Type B pancreatic cell (in vitro differentiated cells): ENCODE results near the gene SRD5A1. TPM values are rescaled to one million over a fixed set of nuclear protein-coding genes. Genes with fewer than 3 reads are reported as not detected.

Experiments
- DNase-seq: peaks from one replicate; pipeline ENCODE4 v3.0.0; 2021; ENCODE audit warnings: mixed read lengths; ENCODE audit not compliant: unreplicated experiment; ENCODE audit errors: extremely low spot score
- H3K27ac Mint-ChIP-seq: 2 replicates; pipeline ENCODE4 v1.8.0; 2021; ENCODE audit warnings: mild to moderate bottlenecking, mixed read lengths
- H3K27me3 Mint-ChIP-seq: 2 replicates; pipeline ENCODE4 v1.8.0; 2021; ENCODE audit warnings: mixed read lengths
- H3K36me3 Mint-ChIP-seq: 2 replicates; pipeline ENCODE4 v1.8.0; 2021; ENCODE audit warnings: mixed read lengths
- H3K4me1 Mint-ChIP-seq: one replicate; pipeline ENCODE4 v1.8.0; 2021; ENCODE audit warnings: mixed read lengths; ENCODE audit not compliant: unreplicated experiment
- H3K4me3 Mint-ChIP-seq: 2 replicates; pipeline ENCODE4 v1.8.0; 2021; ENCODE audit warnings: mild to moderate bottlenecking, mixed read lengths
- H3K9me3 Mint-ChIP-seq: 2 replicates; pipeline ENCODE4 v1.8.0; 2021; ENCODE audit warnings: mixed read lengths
- total RNA-seq: library from RNA; stranded (reverse); gene quantifications from 2 replicates; pipeline ENCODE4 v1.2.1, GENCODE V29; 2021; ENCODE audit warnings: low replicate concordance
- TF ChIP-seq, protein P1 (sequence below): fragments of 200-600 bp; sonication (generic); conservative IDR thresholded peaks from 2 replicates; pipeline ENCODE4 v1.5.0; 2021; ENCODE audit warnings: antibody characterized with exemption, mild to moderate bottlenecking

The SRD5A1 gene
- total RNA-seq, 1 donor from 2014 or later, result 23.1 TPM

DNA sequence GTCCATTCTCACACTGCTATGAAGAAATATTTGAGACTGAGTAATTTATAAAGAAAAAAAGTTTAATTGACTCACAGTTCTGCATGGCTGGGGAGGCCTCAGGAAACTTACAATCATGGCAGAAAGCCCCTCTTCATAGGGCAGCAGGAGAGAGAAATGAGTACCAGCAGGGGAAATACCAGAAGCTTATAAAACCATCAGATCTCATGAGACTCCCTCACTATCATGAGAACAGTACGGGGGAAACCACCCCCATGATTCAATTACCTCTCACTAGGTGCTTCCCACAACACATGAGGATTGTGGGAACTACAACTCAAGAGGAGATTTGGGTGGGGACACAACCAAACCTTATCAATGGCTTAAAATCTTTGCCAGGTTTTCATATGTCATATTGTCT lies 59.7 kb downstream of the SRD5A1 start:
- Mint-ChIP-seq H3K9me3 (no peaks in the 10 kb centered on the region), H3K4me3 (no peak overlapping the region), H3K27ac (no peak overlapping the region), H3K4me1 (no peaks in the 10 kb centered on the region), H3K36me3 (no peaks in the 10 kb centered on the region), H3K27me3 (peaks cover 41% of the 10 kb centered on the region)
- DNase-seq, result no peak
- TF ChIP-seq, protein P1, sequence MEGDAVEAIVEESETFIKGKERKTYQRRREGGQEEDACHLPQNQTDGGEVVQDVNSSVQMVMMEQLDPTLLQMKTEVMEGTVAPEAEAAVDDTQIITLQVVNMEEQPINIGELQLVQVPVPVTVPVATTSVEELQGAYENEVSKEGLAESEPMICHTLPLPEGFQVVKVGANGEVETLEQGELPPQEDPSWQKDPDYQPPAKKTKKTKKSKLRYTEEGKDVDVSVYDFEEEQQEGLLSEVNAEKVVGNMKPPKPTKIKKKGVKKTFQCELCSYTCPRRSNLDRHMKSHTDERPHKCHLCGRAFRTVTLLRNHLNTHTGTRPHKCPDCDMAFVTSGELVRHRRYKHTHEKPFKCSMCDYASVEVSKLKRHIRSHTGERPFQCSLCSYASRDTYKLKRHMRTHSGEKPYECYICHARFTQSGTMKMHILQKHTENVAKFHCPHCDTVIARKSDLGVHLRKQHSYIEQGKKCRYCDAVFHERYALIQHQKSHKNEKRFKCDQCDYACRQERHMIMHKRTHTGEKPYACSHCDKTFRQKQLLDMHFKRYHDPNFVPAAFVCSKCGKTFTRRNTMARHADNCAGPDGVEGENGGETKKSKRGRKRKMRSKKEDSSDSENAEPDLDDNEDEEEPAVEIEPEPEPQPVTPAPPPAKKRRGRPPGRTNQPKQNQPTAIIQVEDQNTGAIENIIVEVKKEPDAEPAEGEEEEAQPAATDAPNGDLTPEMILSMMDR, result no peak

DNA sequence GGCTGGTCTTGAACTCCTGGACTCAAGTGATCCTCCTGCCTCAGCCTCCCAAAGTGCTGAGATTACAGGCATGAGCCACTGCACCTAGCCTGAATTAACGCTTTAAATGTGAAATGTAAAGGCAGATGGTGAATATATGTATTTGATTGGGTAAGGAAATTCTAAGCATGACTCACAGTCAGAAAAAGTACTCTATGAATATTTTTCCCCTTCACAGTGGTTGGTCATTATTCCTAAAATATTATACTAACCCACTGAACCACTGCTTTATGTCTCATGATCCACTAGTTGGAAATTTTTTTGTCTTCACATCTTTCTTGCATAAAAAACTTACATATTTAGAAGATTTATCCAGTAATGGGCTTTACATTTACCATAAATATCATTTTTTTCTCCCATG lies 65.5 kb downstream of the SRD5A1 start:
- TF ChIP-seq, protein P1, result no peak
- no peaks in the 10 kb centered on the region for H3K4me1 Mint-ChIP-seq
- H3K27ac Mint-ChIP-seq, result no peak overlapping the region
- peaks cover 42% of the 10 kb centered on the region for H3K27me3 Mint-ChIP-seq
- no peaks in the 10 kb centered on the region for H3K36me3 Mint-ChIP-seq
- H3K9me3 Mint-ChIP-seq, result no peaks in the 10 kb centered on the region
- no peak for DNase-seq
- no peak overlapping the region for H3K4me3 Mint-ChIP-seq

DNA sequence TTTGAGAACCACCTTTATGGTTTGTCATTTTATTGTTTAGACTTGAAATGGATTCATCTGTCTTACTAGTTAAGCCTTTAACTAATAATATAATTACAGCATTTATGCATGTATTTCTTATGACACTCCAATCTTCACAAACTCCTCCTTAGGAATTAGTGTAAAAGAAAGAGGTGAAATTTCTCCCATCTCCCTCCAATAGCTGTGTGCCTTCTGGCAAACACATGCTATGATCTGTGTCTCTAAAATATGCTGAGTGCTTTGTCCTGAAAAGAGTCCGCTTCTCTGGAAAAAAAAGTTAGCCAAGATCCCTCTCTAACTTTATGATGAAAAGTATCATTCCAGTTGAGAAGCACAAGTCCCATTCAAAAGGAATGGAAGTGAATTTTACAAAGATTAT lies 66.1 kb downstream of the SRD5A1 start:
- TF ChIP-seq, protein P1, result no peak
- Mint-ChIP-seq H3K9me3 (no peaks in the 10 kb centered on the region), H3K27me3 (peaks cover 42% of the 10 kb centered on the region), H3K36me3 (no peaks in the 10 kb centered on the region), H3K4me1 (no peaks in the 10 kb centered on the region), H3K4me3 (no peak overlapping the region), H3K27ac (no peak overlapping the region)
- DNase-seq, result no peak

DNA sequence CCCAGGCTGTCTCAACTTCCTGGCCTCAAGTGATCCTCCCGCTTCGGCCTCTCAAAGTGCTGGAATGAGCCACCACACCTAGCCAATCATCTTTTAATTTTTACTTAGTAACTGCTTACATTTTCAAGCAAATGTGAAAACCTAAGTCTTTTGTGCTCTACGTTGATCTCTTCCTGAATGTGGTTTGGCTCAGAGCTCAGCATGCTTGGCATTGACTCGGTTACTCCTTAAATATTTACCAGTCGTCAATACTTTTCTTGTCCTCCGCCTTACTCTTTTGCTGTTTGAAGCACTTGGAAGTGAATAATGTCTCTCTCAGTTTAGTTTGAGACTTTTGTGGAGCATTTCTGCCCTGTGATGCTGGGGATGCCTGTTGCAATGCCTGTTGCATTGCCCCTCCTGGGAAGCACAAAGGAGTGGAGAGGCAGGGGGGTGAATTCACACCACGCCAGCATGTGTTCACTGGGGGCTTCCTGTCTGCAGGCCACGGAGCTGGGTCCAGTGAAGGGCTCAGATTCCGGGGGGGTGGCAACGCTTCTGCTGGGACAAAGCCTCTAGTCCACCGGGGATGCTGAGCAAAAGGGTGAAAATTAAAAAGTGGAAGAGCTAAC lies 66.9 kb downstream of the SRD5A1 start:
- Mint-ChIP-seq H3K27ac (no peak overlapping the region), H3K4me1 (peaks cover 7% of the 10 kb centered on the region), H3K27me3 (peaks cover 42% of the 10 kb centered on the region), H3K9me3 (no peaks in the 10 kb centered on the region), H3K36me3 (no peaks in the 10 kb centered on the region), H3K4me3 (no peak overlapping the region)
- no peak for DNase-seq
- TF ChIP-seq, protein P1, result no peak

DNA sequence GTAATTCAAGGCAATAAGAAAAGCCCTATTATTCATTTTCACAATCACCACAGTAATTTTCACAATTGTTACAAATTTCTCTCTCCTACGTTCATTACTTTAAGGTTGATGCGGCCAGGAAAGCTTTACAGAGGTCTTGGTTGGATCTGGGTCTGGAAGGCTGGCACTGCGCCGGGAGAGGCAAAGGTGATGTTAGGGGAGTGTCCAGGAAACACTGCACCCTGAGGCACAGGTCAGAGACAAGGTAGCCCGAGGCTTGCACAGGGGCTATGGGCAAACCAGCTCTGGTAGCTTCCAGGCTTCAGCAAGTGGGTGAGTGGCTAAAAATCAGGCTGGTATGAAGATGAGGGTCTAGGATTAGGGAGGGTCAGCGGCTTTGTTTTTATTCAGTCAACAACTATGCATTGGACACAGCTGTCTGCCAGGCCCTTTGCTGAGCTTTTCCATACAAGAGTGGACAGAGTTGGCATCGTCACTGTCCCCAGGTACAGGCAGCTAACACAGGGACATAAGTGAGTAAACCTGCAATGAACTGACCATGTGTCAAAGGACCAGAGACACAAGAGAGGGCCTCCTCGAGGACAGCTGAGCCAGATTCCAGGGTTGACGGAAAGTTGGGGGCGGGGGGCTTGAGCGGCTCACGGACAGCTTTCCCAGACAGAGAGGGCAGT lies 67.6 kb downstream of the SRD5A1 start:
- TF ChIP-seq, protein P1, result no peak
- H3K27ac Mint-ChIP-seq, result no peak overlapping the region
- no peak for DNase-seq
- peaks cover 39% of the 10 kb centered on the region for H3K27me3 Mint-ChIP-seq
- no peaks in the 10 kb centered on the region for H3K9me3 Mint-ChIP-seq
- no peak overlapping the region for H3K4me3 Mint-ChIP-seq
- peaks cover 7% of the 10 kb centered on the region for H3K4me1 Mint-ChIP-seq
- no peaks in the 10 kb centered on the region for H3K36me3 Mint-ChIP-seq
